ENCODE data around the gene MTA3. TPM values are rescaled to one million over a fixed set of nuclear protein-coding genes. Genes with fewer than 3 reads are reported as not detected.

Gene MTA3
- total and polyA plus RNA-seq, 2 donors (not counting 1 experiment from before 2014, with no cell fraction given), result 31.0 to 47.7 TPM

- TF ChIP-seq EZH2 (IDR thresholded peaks at IDR 0.05; ENCODE audit: low read length, missing control alignments), result no peak
- TF ChIP-seq, protein P1, sequence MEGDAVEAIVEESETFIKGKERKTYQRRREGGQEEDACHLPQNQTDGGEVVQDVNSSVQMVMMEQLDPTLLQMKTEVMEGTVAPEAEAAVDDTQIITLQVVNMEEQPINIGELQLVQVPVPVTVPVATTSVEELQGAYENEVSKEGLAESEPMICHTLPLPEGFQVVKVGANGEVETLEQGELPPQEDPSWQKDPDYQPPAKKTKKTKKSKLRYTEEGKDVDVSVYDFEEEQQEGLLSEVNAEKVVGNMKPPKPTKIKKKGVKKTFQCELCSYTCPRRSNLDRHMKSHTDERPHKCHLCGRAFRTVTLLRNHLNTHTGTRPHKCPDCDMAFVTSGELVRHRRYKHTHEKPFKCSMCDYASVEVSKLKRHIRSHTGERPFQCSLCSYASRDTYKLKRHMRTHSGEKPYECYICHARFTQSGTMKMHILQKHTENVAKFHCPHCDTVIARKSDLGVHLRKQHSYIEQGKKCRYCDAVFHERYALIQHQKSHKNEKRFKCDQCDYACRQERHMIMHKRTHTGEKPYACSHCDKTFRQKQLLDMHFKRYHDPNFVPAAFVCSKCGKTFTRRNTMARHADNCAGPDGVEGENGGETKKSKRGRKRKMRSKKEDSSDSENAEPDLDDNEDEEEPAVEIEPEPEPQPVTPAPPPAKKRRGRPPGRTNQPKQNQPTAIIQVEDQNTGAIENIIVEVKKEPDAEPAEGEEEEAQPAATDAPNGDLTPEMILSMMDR (conservative IDR thresholded peaks at IDR 0.05 in 1 of 2, IDR thresholded peaks at IDR 0.05 in 1 of 2; ENCODE audit: low read depth in 1 of 2, low read length in 2 of 2), result no peak
- H3K79me2 ChIP-seq (ENCODE audit: control insufficient read depth, insufficient read depth, low read length), result no peaks in the 10 kb centered on the region
- no peaks in the 10 kb centered on the region for H3K4me1 ChIP-seq (ENCODE audit: control insufficient read depth, extremely low read depth, insufficient read depth, low read length)
- no peaks in the 10 kb centered on the region for H3K36me3 ChIP-seq (ENCODE audit: control insufficient read depth, insufficient read depth, low read length)
- no peak overlapping the region for H3K4me2 ChIP-seq (ENCODE audit: extremely low read depth, insufficient read depth, low read length)
- no peak overlapping the region for H3K27ac ChIP-seq (ENCODE audit: insufficient read depth, low read length)
- no peak overlapping the region for H3K9ac ChIP-seq (ENCODE audit: insufficient read depth, low read length)
- DNase-seq (ENCODE audit: low read depth in 2 of 2), result no peak
- H3K9me3 ChIP-seq (ENCODE audit: control insufficient read depth, insufficient read depth, low read depth, low read length), result no peaks in the 10 kb centered on the region
- no peaks in the 10 kb centered on the region for H4K20me1 ChIP-seq (ENCODE audit: control insufficient read depth, extremely low read depth, insufficient read depth, low read length)
- no peak overlapping the region for H3K4me3 ChIP-seq (replicated peaks in 1 of 4; ENCODE audit: control extremely low read depth in 1 of 4, insufficient read depth in 1 of 4, low read depth in 3 of 4, low read length in 4 of 4)
- H2AFZ ChIP-seq (ENCODE audit: low read length), result no peak overlapping the region
- peaks cover 4% of the 10 kb centered on the region for H3K27me3 ChIP-seq (ENCODE audit: control insufficient read depth, insufficient read depth, low read length)
Observed at GRCh38 chr2:42802150-42802549, 233.7 kb downstream of the MTA3 start.

- Histone ChIP-seq H4K20me1 (ENCODE audit: control insufficient read depth, extremely low read depth, insufficient read depth, low read length) (no peaks in the 10 kb centered on the region), H3K27ac (ENCODE audit: insufficient read depth, low read length) (no peak overlapping the region), H3K79me2 (ENCODE audit: control insufficient read depth, insufficient read depth, low read length) (no peaks in the 10 kb centered on the region), H3K4me2 (ENCODE audit: extremely low read depth, insufficient read depth, low read length) (no peak overlapping the region), H3K4me3 (replicated peaks in 1 of 4; ENCODE audit: control extremely low read depth in 1 of 4, insufficient read depth in 1 of 4, low read depth in 3 of 4, low read length in 4 of 4) (no peak overlapping the region), H3K9me3 (ENCODE audit: control insufficient read depth, insufficient read depth, low read depth, low read length) (no peaks in the 10 kb centered on the region), H3K36me3 (ENCODE audit: control insufficient read depth, insufficient read depth, low read length) (no peaks in the 10 kb centered on the region), H3K4me1 (ENCODE audit: control insufficient read depth, extremely low read depth, insufficient read depth, low read length) (peaks cover 4% of the 10 kb centered on the region), H3K9ac (ENCODE audit: insufficient read depth, low read length) (no peak overlapping the region), H3K27me3 (ENCODE audit: control insufficient read depth, insufficient read depth, low read length) (peaks cover 4% of the 10 kb centered on the region), H2AFZ (ENCODE audit: low read length) (no peak overlapping the region)
- TF ChIP-seq, protein P1 (conservative IDR thresholded peaks at IDR 0.05 in 1 of 2, IDR thresholded peaks at IDR 0.05 in 1 of 2; ENCODE audit: low read depth in 1 of 2, low read length in 2 of 2), result no peak
- TF ChIP-seq EZH2 (IDR thresholded peaks at IDR 0.05; ENCODE audit: low read length, missing control alignments), result no peak
- peak in 1 of 2 donors; percentile 80 for DNase-seq (ENCODE audit: low read depth in 2 of 2)
Observed at GRCh38 chr2:42804338-42804737, 235.9 kb downstream of the MTA3 start.

- Histone ChIP-seq H3K9ac (ENCODE audit: insufficient read depth, low read length) (no peak overlapping the region), H3K27me3 (ENCODE audit: control insufficient read depth, insufficient read depth, low read length) (peaks cover 4% of the 10 kb centered on the region), H3K9me3 (ENCODE audit: control insufficient read depth, insufficient read depth, low read depth, low read length) (no peaks in the 10 kb centered on the region), H3K79me2 (ENCODE audit: control insufficient read depth, insufficient read depth, low read length) (no peaks in the 10 kb centered on the region), H2AFZ (ENCODE audit: low read length) (no peak overlapping the region), H4K20me1 (ENCODE audit: control insufficient read depth, extremely low read depth, insufficient read depth, low read length) (no peaks in the 10 kb centered on the region), H3K4me2 (ENCODE audit: extremely low read depth, insufficient read depth, low read length) (no peak overlapping the region), H3K27ac (ENCODE audit: insufficient read depth, low read length) (no peak overlapping the region), H3K36me3 (ENCODE audit: control insufficient read depth, insufficient read depth, low read length) (no peaks in the 10 kb centered on the region), H3K4me3 (replicated peaks in 1 of 4; ENCODE audit: control extremely low read depth in 1 of 4, insufficient read depth in 1 of 4, low read depth in 3 of 4, low read length in 4 of 4) (no peak overlapping the region), H3K4me1 (ENCODE audit: control insufficient read depth, extremely low read depth, insufficient read depth, low read length) (peaks cover 4% of the 10 kb centered on the region)
- TF ChIP-seq, protein P1 (conservative IDR thresholded peaks at IDR 0.05 in 1 of 2, IDR thresholded peaks at IDR 0.05 in 1 of 2; ENCODE audit: low read depth in 1 of 2, low read length in 2 of 2), result no peak
- no peak for TF ChIP-seq EZH2 (IDR thresholded peaks at IDR 0.05; ENCODE audit: low read length, missing control alignments)
- DNase-seq (ENCODE audit: low read depth in 2 of 2), result no peak
Observed at GRCh38 chr2:42804891-42805290, 236.5 kb downstream of the MTA3 start.

Other genes with a start within 250 kb of the MTA3 start
- 180 and 270 TPM in 2 replicates for gene COX7A2L, start 207.4 kb upstream of the MTA3 start, total RNA-seq
- gene COX7A2L, start 207.4 kb upstream of the MTA3 start, polyA plus RNA-seq, result 195 and 239 TPM in 2 replicates
- under 0.01 TPM in 1 of 2 replicates, not detected in the other for gene KCNG3, start 74.7 kb upstream of the MTA3 start, total RNA-seq
- 0.01 TPM in 1 of 2 replicates, not detected in the other for gene KCNG3, start 74.7 kb upstream of the MTA3 start, polyA plus RNA-seq
- 0.17 and 0.26 TPM in 2 replicates for gene OXER1, start 195.5 kb downstream of the MTA3 start, total RNA-seq
- gene OXER1, start 195.5 kb downstream of the MTA3 start, polyA plus RNA-seq, result 0.03 TPM in 1 of 2 replicates, not detected in the other
- 2.8 and 4.1 TPM in 2 replicates for gene HAAO, start 224.0 kb downstream of the MTA3 start, total RNA-seq
- 0.58 and 0.88 TPM in 2 replicates for gene HAAO, start 224.0 kb downstream of the MTA3 start, polyA plus RNA-seq

All from fibroblast of lung (primary cell).